GM12874 (cell line): ENCODE measurements around the gene VMAC.

ENCODE experiments used
- CTCF ChIP-seq: IDR thresholded peaks from 2 replicates; pipeline ENCODE4 v1.5.1; 2011; ENCODE audit warnings: low read depth, mild to moderate bottlenecking, control low read depth, low read length, moderate library complexity; ENCODE audit not compliant: insufficient read depth

The VMAC gene

GRCh38 chr19:5950741-5951140 is 46.1 kb downstream of the VMAC start:
- TF ChIP-seq CTCF, result no peak

DNA sequence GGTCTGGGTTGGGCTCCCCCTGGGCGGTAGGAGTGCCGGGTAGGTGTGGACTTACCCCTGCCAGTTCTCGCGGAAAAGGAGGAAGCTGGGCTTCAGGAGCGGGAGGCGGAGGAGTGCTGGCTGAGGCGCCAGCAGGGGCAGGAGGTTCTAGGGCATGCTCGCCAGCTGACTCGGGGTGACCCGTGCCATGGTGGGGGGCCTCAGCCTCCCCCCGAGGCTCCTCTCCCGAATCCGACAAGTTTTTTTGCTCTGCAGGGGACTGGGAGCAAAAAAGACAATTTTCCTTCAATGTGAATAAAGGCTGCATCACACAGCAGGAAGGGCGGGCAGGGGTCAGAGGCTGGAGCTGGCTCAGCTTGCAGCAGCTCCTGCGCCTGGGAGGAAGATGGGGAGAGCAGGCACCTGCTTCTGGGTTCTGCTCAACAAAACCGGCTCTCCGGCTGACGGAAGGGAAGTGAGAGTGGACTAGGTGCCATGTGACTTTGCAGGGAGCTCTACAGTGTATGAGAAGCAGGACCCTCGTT is 46.7 kb downstream of the VMAC start:
- TF ChIP-seq CTCF, result no peak

DNA sequence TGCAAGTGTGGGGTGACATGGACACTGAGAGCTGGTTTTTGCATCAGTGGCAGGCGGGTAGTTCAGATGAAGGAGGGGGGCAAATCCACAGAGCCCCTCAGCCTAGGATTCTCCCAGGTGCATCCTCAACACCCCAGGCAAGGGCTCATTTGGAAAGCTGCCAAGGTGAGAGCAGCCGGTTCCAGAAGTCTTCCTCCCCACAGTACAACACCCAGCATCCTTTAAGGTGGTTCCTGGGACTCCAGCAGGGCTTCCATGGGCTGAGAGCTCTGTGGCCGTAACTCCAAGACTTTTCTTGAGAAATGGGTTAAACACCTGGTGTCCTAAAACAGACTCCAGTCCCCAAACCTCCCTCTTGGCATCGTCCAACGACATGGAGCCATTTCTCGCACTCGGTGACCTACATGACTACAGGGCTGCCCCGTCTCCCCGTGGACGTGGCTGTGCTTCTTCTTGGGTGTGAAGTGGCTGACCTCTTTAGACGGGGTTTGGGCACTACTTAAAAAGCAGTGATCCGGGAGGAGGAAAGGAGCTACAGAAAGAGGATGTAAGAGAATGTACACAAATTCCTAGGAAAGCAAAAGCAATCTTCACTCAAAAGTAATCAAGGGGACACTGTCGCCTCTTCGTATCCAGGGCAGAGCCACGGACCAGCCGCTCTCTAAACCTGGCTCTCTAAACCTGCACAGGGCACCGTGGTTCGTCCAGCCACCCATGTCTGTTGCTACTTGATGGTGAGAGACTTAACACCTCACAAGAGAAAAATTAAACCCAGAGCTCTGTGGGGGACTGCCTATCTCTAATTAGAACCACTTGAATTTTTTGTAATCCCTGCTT is 47.7 kb downstream of the VMAC start:
- no peak for TF ChIP-seq CTCF

- no peak for TF ChIP-seq CTCF
These were observed 48.4 kb downstream of the VMAC start for GRCh38 chr19:5953030-5953589.

DNA sequence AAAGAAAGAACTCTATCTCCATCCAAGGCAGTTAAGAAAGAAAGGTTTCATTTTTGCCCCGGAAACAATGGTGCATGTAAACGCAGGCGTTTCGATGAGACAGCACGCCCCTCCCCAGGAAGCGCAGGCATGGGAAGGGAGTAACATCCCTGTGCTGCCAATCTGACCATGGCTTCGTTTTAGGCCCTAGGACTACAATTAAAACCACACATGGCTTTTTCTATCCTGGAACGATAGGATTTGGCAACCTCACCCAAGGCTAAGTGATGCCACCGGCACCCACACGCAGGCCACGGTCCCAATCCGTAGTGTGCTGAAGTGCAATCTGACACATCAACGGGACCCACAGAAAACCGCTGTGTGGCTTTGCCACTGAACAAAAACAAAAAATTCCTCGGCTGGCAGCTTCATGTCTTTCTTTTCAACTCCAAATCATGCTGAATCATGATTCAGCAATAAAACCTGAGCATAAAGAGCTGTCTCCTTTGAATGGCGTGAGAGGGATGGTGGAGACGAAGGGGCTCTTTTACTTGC is 49.1 kb downstream of the VMAC start:
- TF ChIP-seq CTCF, result no peak

DNA sequence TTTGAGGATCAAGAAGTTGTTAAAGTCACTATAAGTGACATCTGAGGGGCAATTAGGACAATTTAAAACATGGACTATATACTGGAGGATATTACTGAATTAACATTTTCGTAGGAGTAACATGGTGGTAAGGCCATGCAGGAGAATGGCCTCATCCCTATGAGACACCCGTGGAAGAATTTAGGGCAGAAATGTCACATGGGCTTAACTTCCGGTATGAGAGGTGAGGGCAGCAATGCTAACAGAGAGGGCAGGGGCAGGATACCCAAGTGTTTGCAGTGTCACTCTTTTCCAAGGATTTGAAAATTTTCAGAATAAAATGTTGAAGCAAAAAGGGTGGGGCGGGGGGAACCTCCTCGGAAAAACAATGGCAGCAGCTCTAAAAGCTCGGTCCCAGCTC is 49.6 kb downstream of the VMAC start:
- no peak for TF ChIP-seq CTCF

- no peak for TF ChIP-seq CTCF
These were observed 50.9 kb downstream of the VMAC start for GRCh38 chr19:5955636-5955935.
